KG1 (cell line): ENCODE results near the gene ZFAND2B.
A peak's percentile ranks its signal among the peaks of the same experiment; 100 is the strongest.
"Not testable (repeated sequence)": the region's sequence is repeated elsewhere in the genome, so short reads cannot be mapped to it uniquely, and the experiment has no call there.

Experiments used
- DNase-seq: peaks from one replicate; lab custom pipeline; 2025; lab: John Stamatoyannopoulos, UW

ZFAND2B gene

DNA sequence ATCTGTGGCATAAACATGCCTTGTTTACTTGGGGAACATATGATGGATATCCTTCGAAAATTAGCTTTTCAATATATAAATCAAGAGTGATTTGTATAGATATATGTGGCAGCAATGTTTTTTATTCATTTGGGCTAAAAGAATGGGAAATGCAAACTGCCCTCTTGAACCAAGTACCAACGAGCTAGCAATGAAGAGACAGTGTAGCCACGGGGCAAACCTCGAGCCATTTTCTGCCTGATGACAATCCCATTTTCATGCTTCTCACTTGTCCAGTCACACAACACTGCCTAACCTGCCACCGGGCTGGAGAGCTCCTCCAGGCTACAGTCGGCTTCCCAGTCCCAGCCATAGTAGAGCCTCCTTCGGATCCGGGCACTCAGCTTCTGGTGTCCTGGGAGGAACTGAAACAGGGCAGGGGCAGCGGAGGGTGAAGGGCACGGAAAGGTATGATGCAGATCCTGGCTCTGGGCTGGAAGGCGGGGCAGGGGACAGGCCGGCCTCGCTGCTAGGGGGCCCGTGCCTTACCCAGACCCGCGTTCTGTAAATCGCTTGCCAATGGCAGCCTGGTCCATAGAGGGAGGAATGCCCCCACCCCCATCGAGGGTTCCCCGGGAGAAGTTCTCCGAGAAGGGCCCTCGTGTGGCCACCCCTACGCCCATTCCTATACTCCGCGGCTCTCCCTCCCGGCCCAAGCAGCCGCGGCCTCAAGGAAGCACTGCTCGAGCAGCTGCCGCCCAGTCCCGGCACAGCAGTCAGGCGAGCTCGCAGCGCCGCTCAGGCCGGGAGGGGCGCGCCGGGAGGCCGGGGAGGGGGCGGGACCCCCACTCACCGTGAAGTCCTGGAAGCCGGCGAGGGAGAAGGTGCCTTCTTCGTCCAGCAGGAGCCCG lies 30.4 kb upstream of the ZFAND2B start:
- peak; percentile 21 for DNase-seq

DNA sequence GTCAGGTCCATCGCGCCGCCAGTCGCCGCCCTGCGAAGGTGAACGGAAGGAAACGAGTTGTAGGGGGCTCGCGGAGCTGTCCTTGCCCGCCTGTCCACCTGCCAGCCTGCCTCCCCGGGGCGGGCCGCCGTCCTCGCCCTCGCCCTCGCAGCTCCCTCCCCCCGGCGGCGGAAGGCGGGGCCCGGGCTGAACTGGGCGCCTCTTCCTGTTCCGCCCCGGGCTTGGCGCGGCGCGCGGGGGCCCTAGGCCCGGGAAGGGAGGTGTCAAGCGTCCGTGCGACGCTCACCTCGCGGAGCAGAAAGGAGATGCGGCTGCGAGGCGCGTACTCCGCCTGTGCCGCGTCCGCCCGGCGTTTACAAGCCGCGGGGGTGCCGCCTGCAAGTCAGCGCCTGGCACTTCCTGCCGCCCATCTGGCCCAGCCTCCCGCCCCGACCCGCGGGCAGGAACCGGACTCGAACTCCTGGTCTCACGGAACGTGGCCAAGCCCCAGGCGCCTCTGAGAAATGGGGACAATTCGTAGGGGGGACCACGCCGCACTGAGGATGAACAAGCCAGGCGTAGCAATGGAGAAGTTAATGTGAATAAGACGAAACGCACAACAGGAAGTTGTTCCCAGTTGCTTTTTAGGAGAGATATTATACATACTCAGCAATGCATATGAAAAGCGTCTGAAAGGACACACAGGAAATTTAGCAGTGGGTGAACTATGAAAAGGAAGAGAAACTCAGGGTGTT lies 29.6 kb upstream of the ZFAND2B start, which contains the start of gene CNPPD1:
Gene CNPPD1 (minus strand): TSS at position 108 of the 734 bp plus-strand sequence. CDS start 97 bp downstream, at position 11.
- DNase-seq = peak; percentile 91

DNA sequence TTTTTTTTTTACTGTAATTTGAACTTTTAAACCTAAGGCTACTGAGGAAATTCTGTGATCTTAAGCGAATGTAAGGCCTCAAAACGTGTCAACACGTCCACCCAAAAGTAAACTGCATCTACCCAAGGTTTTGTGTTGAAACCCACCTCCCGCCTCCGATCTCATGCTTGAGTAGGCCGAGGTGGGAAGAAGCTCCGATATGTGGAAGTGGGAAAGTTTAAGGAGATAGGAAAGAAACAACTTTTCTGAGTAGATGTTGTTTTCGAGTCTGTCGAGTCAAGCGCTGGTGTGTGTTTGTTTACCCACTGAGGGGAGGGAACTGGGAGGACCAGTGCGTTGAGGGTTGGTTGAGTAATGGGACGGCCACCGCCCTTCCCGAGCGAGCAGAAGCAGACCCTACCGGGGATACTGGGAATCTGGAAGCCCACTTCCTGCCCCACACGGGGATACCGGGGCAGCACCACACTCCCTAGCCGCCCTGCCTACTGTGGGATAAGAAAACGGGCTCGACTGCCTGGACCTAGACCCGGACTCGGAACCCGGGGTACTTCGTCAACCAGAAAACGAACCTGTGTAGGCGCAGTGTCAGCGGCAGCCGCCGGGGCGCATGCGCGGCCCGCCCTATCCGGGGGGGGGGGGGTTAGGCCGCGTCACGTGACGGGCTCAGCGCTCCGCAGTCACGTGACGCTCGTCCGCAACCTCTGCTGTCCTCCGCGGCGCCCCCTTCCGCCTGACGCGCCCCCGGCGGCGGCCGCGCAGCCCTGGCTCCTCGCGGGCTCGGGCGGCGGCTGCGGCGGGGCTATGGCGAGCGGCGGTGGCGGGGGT lies 28.8 kb upstream of the ZFAND2B start, which contains the start of gene RETREG2:
Gene RETREG2 (plus strand): TSS at position 724 of the 825 bp plus-strand sequence. CDS start 78 bp downstream, at position 802.
- DNase-seq = peak; percentile 75

DNA sequence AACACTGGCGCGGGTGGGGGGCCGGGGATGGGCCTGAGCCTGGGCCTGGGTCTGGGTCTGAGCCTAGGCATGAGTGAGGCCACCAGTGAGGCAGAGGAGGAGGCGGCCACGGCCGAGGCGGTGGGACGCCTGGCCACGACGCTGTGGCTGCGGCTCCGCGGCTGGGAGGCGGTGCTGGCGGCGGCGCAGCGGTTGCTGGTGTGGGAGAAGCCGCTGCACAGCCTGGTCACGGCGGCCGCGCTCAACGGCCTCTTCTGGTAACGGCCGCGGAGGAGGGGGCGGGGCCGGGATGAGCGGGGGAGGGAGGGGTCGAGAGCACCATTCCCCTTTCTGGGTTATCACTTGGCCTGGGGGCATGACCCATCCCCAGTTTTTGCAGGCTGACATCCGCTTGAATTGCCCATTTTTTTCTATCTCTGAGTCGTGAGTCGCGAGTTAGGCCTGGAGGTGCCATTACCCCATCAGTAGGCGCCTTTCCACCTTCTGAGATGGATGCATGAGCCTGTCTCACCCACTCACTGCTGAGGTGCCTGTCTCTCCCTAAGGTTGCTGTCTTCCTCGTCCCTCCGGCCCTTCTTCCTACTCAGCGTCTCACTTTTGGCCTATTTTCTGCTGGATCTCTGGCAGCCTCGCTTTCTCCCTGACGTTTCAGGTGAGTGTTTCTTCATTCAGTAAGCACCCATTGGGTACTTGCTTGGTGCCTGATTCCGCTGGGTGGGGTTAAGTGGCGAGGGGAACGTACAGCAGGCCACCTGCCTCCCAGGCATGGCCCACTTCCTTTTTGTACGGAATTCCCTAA lies 28.0 kb upstream of the ZFAND2B start:
- no peak for DNase-seq

GRCh38 chr2:219179601-219180465 lies 26.7 kb upstream of the ZFAND2B start:
- DNase-seq = no peak

DNA sequence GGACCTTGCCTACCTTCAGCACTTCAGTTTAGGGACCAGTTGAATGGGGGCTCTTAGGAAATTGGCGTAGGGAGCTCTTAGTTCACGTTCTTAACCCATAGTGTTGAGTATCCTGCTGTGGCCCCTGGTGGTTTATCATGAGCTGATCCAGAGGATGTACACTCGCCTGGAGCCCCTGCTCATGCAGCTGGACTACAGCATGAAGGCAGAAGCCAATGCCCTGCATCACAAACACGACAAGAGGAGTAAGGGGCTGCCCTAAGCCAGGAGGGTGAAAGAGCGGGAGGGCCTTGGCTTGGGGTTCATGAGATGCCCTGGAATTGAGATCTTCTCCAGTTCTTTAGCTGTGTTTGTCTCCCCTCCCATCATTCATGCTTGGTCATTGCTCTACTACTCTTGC lies 25.6 kb upstream of the ZFAND2B start:
- no peak for DNase-seq

GRCh38 chr2:219181531-219181930 lies 25.1 kb upstream of the ZFAND2B start:
- DNase-seq = no peak

GRCh38 chr2:219182331-219183150 lies 24.0 kb upstream of the ZFAND2B start:
- no peak for DNase-seq

DNA sequence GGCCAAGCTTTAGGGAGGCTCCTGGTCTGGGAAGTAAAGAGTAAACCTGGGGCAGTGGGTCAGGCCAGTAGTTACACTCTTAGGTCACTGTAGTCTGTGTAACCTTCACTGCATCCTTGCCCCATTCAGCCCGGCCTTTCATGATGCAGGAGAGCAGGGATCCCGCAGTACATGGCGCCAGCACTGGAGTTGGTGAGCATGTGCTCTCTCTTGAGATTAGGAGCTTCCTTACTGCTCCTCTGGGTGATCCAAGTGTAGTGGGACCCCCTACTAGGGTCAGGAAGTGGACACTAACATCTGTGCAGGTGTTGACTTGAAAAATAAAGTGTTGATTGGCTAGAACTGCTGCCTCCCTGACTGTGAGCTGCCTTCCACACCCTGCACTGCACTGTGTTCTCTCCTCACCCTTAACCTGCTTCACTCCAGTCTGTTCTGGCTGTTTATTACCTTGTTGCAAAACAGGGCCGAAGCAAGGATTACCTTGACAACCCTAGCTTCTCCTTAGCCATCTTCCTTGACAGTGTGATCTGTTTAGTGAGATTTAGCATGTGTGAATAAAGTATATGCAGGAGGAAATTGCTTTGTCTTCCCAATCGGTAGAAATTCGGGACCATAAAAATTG lies 23.3 kb upstream of the ZFAND2B start:
- no peak for DNase-seq

GRCh38 chr2:219184121-219184520 lies 22.5 kb upstream of the ZFAND2B start:
- no peak for DNase-seq

GRCh38 chr2:219186754-219187456 lies 19.7 kb upstream of the ZFAND2B start:
- no peak for DNase-seq

GRCh38 chr2:219197388-219197787 lies 9.2 kb upstream of the ZFAND2B start:
- DNase-seq = no peak

- DNase-seq = no peak
These were observed 7.6 kb upstream of the ZFAND2B start for GRCh38 chr2:219198974-219199373.

GRCh38 chr2:219199470-219200211 lies 6.9 kb upstream of the ZFAND2B start:
- DNase-seq = no peak

GRCh38 chr2:219200502-219201326 lies 5.9 kb upstream of the ZFAND2B start:
- DNase-seq = not testable (repeated sequence)

DNA sequence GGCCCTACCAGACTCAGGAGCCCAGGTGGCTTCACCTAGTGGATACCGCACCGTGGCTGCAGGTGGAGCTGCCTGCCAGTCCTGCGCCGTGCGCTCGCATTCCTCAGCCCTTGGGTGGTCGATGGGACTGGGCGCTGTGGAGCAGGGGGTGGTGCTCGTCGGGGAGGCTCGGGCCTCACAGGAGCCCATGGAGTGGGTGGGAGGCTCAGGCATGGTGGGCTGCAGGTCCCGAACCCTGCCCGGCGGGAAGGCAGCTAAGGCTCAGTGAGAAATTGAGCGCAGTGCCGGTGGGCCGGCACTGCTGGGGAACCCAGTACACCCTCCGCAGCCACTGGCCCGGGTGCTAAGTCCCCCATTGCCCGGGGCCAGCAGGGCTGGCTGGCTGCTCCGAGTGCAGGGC lies 5.3 kb upstream of the ZFAND2B start:
- DNase-seq = not testable (repeated sequence)
